ENCODE results near the gene LRRC25. TPM values are rescaled to one million over a fixed set of nuclear protein-coding genes. Genes with fewer than 3 reads are reported as not detected.

Gene LRRC25
- total RNA-seq, result under 0.01 TPM in 1 of 2 replicates, not detected in the other

GRCh38 chr19:18397242-18398202, at the start of gene LRRC25:
LRRC25 (minus strand) TSS chr19:18397622; CDS start chr19:18396963, 659 bp downstream.
- DNase-seq (ENCODE audit: low read depth), result no peak
- no peak for TF ChIP-seq CTCF (IDR thresholded peaks at IDR 0.05; ENCODE audit: insufficient read depth, low read length, severe bottlenecking)
- no peaks in the 10 kb centered on the region for H3K36me3 ChIP-seq (ENCODE audit: control insufficient read depth, insufficient read depth, low read length)
- H3K27me3 ChIP-seq (ENCODE audit: control insufficient read depth, insufficient read depth, low read length), result no peaks in the 10 kb centered on the region
- no peak for FAIRE-seq
- H3K4me3 ChIP-seq (ENCODE audit: low read depth, low read length), result no peak within 1 kb of the TSS

- no peak for FAIRE-seq
- TF ChIP-seq CTCF (IDR thresholded peaks at IDR 0.05; ENCODE audit: insufficient read depth, low read length, severe bottlenecking), result no peak
- DNase-seq (ENCODE audit: low read depth), result no peak
- peaks cover 53% of the 10 kb centered on the region for H3K36me3 ChIP-seq (ENCODE audit: control insufficient read depth, insufficient read depth, low read length)
- no peaks in the 10 kb centered on the region for H3K27me3 ChIP-seq (ENCODE audit: control insufficient read depth, insufficient read depth, low read length)
- no peak overlapping the region for H3K4me3 ChIP-seq (ENCODE audit: low read depth, low read length)
Measured at GRCh38 chr19:18446811-18447359, 49.5 kb upstream of the LRRC25 start.

- FAIRE-seq, result no peak
- peaks cover 52% of the 10 kb centered on the region for H3K36me3 ChIP-seq (ENCODE audit: control insufficient read depth, insufficient read depth, low read length)
- DNase-seq (ENCODE audit: low read depth), result no peak
- no peak overlapping the region for H3K4me3 ChIP-seq (ENCODE audit: low read depth, low read length)
- no peaks in the 10 kb centered on the region for H3K27me3 ChIP-seq (ENCODE audit: control insufficient read depth, insufficient read depth, low read length)
- TF ChIP-seq CTCF (IDR thresholded peaks at IDR 0.05; ENCODE audit: insufficient read depth, low read length, severe bottlenecking), result no peak
Measured at GRCh38 chr19:18446145-18446810, 48.9 kb upstream of the LRRC25 start.

GRCh38 chr19:18445262-18445948, 48.0 kb upstream of the LRRC25 start:
- FAIRE-seq, result no peak
- H3K4me3 ChIP-seq (ENCODE audit: low read depth, low read length), result no peak overlapping the region
- no peak for DNase-seq (ENCODE audit: low read depth)
- peaks cover 46% of the 10 kb centered on the region for H3K36me3 ChIP-seq (ENCODE audit: control insufficient read depth, insufficient read depth, low read length)
- no peak for TF ChIP-seq CTCF (IDR thresholded peaks at IDR 0.05; ENCODE audit: insufficient read depth, low read length, severe bottlenecking)
- no peaks in the 10 kb centered on the region for H3K27me3 ChIP-seq (ENCODE audit: control insufficient read depth, insufficient read depth, low read length)

- DNase-seq (ENCODE audit: low read depth) (no peak), FAIRE-seq (no peak)
- no peak overlapping the region for H3K4me3 ChIP-seq (ENCODE audit: low read depth, low read length)
- TF ChIP-seq CTCF (IDR thresholded peaks at IDR 0.05; ENCODE audit: insufficient read depth, low read length, severe bottlenecking), result no peak
- H3K27me3 ChIP-seq (ENCODE audit: control insufficient read depth, insufficient read depth, low read length), result no peaks in the 10 kb centered on the region
- peaks cover 37% of the 10 kb centered on the region for H3K36me3 ChIP-seq (ENCODE audit: control insufficient read depth, insufficient read depth, low read length)
Measured at GRCh38 chr19:18444513-18444912, 47.1 kb upstream of the LRRC25 start.

Data from bronchial epithelial cell (primary cell).